HG03571 (cell line): ENCODE measurements around the gene BMP6.

ENCODE experiments used
- ATAC-seq: cut with Tn5 transposase; IDR thresholded peaks from one replicate; pipeline ENCODE4 v1.9.1; 2021; ENCODE audit not compliant: unreplicated experiment

BMP6 gene

DNA sequence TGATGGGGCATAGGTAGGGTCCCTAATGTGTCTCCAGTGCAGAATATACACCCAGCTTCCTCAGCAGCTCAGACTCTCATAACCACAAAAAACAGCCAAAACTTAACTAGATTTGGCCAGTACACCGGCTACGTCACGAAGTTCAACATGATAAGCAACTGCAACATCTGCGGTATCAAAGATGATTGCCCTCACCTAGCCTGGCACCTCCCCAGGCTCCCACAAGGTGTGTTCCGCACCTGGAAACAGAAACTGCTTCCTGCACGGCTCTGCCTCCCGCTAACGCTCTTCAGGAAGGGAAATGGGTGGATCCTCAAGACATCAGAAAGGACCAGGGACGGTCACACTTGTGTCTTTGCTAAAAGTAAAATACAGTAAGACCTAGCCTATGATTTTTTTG, 175.2 kb downstream of the BMP6 start:
- no peak for ATAC-seq

DNA sequence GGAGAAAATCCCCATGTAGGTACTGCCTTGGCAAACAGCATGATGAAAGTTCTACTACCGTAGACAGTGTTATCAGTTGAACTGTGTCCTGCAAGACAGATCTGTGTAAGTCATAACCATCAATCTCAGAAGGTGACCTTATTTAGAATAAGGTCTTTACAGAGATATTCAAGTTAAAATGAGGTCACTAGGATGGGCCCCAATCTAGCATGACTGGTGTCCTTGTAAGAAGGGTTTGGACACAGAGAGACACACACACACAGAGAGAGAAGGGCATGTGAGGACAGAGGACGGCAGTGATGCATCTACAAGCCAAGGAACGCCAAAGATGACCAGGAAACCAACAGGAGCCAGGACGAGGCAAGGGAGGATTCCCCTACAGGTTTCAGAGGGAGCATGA, 175.9 kb downstream of the BMP6 start:
- no peak for ATAC-seq

DNA sequence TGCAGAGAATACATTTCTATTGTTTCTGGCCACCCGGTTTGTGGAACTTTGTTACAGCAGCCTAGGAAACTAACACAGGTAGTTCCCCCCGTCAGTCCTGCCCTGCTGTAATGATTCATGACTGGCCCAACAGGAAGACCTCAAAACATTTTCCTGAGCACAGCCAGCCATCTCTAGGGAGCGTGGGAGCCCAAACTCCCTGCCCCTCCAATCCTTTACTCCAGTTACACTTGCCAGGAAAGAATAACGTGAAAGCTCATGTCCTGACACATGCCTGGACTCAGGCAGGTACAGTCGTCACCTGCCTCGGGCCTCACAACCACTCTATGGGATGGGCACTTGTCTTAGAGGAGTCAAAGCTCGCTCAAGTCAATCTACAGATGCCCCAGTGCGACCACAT, 176.3 kb downstream of the BMP6 start:
- ATAC-seq, result no peak

DNA sequence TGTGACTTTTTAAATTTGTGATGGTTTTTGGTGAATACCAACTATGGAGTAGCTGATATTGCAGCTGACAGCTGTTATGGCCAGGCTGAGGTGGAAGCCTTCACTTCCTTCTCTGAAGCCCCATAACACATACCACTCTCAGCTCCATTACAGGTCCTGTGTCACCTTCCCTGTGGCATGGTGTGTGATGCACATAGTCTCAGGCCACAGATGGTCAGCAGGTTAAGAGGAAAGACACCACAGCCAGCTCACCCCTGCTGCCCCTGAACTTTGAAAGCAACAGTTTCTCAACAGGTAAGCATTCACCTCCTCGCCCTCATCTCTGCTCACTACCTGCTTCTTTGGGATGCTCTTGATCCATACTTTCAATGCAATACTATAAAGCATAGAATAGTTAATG, 177.0 kb downstream of the BMP6 start:
- no peak for ATAC-seq

DNA sequence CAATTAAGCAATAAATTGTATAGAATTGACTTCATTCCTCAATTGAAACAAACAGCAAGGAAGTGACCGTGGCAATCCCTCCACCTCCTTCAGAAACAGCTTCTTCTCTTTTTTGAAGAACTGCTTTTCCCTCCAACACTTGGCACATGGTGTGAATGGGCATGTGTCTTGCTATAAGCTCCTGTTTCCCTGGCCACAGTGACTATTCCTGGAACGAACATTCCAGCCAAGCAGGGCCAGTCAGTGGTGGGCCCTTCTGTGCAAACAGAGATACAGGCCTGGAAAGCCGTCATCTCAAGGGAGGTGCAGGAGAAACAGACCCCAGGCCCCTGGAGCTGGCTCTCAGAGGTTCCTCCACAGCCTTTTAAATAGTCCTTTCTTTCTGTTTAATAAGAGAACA, 177.8 kb downstream of the BMP6 start:
- ATAC-seq, result no peak

DNA sequence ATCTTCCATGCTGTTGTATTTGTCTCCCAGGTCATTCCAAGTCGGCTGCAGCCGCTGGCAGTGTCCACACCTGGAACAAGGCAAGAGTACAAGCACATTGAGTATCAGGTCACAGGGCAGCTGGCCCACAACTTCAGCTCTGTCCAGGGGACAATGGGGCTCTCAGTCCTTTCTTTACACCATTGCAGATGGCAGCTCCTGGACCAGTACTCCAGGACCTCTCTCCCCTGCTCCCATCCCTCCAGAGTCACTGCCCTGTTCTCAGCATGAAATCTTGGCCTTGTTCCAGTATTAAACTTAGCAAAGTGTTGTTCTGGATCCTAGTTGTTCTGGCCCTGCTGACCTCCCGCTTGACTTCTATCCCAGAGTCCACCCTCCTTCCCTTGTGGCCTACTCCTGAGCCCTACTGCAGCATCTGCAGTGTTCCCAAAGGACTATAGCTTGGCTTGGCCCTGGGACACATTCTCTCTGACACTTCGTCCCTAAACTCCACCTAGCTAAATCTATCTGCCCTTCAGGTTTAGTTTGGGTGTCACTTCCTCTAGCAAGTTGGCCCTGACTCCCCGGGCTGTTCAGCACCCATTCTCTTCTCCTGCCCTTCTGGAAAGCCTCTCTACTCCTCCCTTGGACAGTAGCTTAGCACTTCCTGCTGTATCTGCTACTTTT, 178.9 kb downstream of the BMP6 start:
- ATAC-seq, result no peak

DNA sequence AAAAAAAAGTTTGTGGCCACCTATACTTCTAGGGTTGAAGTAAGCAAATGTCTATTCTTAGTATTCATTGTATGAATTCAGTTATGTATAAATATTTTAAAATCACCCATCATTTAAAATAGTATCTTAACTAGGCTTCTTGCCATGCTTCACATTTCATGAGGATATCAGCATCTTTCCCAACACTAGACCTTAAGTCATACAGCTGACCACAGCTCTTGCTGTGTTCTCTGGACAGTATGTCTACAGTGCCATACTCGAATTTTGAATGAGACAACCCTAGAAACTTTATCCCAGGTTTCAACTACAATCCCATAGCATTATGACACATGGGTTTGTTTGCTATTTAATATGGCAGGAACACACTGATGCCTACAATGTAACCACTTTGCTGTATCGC, 179.5 kb downstream of the BMP6 start:
- ATAC-seq, result no peak

DNA sequence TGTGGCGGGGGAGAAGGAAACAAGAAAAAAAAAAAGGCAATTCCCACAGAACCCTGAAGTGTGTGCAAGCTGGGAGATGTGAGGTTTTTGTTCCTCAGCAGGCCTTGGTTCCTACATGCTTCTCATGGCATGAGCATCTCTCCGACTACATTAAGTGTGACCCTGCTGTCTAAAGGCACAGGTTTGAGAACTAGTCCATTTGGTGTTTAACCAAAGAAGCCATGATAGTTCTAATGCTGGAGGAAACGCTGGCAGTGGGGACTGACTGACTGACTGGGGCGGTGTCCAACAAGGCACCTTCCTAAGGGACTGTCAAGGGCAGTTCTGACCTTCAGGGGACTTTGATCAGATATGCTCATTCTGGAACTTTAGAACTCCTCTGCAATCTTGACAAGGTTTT, 180.8 kb downstream of the BMP6 start:
- ATAC-seq, result no peak

DNA sequence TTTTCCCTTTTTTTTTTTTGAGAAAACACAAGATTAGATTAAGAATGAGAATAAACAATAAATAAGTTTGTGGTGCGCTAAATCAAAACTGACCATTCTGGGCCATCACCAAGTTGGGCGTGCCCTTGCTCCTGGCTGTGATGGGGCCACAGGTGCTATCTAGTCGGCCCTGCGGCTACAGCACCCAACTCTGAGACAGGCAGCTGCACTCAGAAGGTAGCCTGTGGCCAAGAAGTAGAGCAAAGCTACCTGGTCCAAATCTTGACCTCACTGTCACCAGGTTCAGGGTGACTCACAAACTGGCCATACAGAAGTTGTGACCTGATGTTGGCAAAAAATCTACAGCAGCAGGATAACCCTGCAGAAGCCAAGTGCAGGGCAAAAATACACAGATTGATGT, 181.3 kb downstream of the BMP6 start:
- ATAC-seq, result no peak

DNA sequence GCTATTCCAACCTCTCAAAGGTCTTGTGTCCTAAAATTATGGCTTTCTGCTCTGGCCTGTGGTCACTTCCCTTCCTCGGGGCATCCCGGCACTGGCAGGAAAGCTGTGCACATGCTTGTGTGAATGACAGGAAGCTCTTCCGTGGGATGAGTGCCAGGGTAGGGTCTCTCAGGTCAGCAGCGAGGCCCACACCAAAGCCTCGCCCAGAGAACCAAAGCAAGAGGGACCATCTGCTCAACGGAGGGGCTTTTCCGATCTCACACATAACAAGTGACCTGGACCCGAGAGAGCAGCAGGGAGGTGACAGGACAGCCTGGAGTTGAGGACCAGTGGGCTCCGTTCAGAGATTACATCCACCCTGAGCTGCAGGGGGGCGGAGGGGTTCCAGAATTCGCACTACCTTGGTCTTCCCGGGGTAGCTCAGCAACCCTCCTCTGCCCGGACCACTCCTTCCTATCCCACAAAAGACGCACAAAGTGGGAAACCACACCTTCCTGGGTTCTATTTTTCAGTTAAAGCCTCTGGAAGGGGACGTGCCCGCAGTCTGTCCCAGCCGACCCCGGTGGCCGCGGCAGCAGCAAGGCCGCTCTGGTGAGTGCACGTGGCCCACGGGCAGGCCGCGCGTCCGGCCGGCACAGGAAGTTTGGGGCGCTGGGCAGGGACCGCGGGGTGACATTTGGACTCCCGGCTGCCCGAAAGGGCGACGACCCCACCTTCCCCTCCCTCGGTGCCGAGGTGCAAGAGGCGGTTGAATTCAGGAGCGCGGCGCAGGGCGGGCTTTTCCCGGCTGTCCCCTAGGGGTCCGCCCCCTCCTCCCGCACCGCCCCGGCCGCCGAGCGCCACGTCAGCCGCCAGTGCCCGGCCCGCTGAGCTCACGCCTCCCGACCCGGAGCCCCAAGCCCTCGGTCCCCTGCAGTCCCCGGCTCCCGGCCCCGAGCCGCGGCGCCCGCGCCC, 183.7 kb downstream of the BMP6 start:
- peak; percentile 34 for ATAC-seq

DNA sequence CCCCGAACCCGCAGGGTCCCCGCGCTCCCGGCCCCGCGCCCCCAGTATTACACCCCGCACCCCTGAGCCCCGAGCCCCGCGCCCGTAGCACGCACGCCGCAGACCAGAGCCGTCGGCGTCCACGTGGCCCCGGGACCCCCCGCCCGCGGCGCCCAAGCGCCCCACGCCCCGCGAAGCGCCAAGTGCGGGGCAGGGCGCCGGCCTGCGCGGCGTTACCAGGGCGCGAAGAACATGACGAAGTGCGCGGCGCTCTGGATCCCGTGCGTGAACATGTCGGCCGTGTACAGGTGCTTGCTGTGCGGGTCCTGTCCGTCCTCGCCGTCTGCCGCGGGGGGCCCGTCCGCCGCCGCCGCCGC, 184.4 kb downstream of the BMP6 start:
- ATAC-seq, result peak; percentile 1

DNA sequence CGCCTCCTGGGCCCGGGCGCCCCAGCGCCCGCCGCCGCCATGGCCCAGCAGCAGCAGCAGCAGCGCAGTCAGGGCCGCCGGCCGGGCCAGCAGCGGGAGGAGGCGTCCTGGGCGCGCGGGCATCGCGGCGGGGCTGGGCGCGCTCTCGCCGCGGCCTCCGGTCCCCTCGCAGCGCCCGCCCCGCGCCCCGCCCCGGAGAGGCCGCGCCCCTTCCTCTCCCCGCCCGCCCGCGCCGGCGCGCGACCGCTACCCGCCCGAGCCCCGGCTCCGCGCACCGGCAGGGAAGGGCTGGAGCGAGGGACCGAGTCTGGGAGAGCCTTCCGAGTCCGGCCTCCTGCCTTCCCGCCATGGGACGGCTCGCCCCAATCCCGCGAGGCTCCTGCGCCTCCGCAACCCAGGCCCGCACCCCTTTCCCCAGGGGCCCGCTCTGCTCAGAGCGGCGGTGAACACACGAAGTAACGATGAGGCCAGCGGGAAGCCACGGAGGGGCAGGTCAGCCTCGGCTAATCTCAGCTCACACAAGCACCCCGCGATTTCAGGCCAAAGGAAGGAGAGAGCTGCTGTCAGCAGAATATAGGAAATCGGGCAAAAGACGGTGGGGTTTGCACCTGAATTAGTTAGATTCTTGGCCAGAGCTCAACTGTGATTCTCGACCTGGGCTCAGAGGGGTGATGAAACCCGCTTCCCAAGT, 184.9 kb downstream of the BMP6 start, which contains the start of gene TXNDC5:
TSS of gene TXNDC5 (minus strand) at position 135 of the 691 bp plus-strand sequence. CDS start at position 123, 12 bp downstream.
- peak; percentile 75 for ATAC-seq

DNA sequence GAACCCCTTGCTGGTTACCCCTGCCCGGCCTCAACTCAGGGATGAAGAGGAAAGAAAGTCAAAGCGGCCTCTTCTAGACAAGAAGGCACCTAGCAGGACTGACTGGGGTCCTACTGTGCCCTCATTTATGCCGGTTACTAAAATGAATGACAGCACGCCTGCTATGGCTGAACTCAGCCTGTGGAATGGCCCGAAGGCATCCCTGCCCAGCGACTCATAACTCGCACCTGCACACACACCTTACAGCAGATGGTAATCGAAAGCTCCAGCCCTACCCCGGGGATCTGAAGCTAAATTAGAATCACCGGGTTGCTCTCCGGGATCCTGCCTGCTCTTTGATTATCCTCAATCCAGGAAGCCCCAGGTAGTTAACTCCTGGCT, 185.4 kb downstream of the BMP6 start:
- no peak for ATAC-seq

DNA sequence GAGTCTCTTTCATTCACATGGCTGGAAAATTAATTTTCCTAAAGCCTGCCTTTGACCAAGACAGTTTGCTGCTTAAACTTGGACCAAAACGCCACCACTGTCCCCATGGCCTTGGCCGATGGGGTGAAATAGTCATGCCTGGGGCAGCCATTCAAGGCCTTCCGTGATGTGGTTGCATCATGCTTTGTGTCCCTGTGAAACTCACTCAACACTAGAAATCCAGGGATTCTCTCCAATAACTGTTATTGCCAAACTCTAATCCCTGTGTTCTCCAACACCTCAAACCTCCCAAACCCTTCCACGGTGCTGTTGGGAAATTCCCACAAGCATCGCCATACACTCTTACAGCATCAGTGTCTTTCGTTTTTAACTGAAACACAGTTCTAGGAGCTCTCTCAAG, 186.1 kb downstream of the BMP6 start:
- ATAC-seq, result no peak

DNA sequence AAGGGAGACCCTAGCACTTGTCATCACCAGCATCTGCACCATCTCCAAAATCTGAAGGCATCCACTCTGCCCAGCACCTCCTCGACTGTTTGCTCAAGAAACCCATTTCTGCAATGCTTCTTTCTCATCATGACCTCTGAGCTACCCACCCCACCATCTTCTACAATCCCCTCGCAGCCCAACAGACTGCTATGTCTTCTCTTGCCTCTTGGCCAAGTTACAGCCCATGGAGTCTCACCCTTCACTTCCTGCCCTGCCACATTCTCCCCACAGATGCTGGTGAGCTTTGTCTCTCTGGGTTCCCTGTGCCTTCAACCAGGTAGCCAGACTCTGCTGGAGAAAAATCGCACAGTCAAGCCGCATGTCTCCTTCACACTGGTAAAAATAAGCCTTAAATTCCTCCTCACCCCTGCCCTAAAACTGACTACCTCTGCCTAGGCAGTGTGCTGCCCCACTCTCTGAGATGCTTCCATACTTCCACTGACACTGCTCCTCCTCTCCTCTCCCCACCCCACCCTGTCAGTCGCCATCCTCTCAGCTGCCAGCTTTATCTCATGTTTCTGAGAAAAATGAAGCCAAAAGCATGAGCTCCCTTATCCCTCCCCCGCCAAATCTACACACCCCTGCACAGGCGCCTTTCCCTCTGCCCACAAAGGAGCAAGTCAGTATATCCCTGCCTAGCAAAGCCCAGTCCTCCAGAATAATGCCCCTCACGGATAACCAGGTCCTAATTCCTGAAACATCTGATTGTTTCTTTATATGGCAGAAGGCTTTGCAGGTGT, 187.0 kb downstream of the BMP6 start:
- ATAC-seq, result no peak

DNA sequence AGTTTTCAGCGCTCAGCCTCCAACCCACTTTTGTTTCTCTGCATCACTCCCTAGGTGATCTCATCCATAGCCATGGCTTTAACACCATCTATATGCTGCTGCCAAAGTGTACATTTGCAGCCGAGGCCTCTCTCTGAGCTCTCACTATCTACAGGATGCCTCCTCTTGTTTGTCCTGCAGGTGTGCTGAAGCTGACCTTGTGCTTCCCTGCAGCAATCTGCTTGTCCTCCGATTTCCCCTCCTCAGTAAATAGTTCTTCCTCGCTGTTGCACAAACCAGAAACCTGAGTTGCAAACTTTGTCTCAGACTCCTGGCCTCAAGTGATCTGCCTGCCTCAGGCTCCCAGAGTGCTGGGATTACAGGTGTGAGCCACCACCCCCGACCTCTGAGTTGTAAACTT, 188.4 kb downstream of the BMP6 start:
- no peak for ATAC-seq

DNA sequence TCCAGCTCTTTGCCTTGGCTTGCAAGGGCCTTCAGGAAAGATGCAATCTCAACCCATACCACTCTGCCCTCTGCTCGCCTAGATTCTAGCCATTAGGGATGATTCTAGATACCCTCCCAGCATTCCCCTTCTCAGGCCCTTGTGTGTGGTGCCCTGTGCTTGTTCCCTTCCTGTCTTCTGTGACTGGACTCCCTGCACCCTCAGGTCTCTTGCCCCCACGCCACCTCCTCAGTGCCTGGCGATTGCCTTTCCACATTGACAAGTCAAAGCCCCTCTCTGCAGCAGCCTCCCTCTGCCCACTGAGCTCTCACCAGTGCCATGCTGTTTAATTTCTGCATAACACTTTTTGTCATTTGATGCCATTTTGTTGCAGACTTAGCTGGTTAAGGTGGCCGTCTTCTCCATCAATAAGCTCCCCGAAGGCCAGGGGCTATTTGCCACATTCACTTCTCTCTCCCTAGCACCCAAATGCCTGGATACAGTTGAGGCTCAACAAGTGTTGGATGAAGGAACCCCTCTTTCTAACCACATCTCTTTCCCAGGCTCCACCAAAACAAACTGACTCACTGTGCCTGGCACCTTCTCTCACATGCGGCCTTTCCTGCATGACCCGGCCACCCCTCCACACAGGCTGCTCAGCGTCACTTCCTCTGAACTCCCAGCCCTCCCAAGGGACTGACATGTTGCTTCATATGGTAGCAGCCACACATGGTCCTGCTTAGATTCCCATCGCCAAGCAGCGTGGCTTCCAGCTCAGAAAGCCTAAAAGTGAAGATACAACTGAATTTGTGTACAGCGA, 189.3 kb downstream of the BMP6 start:
- ATAC-seq, result no peak

DNA sequence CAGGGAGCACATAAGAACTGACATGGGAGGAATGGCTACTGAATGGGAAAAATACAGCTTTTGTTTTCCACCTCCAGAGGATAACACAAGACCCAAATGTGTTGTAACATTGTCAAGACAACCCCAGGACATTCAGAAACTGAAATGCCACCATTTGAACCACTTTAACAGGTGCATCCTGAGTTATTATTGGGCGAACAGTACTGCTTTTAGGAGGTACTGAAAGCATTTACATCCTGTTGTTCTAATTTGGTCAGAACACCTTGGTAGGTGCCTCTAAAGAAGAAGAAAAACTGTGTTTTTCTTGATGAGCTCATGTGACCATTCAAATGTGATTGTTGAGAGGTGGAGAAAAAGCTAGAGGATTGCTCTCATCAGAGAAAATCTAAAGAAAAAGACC, 191.1 kb downstream of the BMP6 start:
- ATAC-seq, result peak; percentile 81

DNA sequence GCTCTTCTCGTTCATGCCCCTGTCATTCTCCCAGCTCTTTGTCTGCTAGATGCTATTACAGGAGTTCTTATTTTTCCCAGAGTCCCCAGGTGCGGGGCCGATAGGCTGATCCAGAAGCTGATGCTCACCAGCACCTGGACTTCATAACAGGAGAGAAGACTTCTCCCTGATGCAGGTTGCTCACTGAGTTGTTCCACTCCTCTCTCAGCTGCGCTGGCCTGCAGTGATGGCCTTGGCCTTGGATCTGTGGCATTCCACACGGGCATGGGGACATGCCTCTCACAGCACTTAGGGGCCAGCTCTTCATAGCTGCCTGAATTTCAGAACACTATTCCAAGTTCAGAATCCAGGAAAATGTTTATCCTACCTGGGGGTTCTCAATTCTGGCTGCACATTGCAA, 191.8 kb downstream of the BMP6 start:
- ATAC-seq, result no peak

DNA sequence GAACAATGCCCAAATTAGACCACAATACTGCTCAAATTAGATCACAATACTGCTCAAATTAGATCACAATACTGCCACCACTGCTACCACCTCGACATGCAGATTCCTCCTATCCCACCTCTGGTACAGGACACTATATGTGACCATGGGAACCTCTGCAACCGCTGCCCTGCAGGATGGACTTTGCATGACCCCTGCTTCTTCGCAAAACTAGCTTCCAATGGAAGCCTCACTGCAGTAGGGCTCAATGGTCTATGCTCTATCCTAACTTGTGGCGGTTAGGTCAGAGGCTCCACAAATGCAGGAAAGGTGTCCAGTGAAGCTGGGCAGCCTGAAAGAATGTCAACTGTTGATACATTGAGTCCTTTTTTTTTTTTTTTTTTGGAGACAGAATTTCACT, 192.5 kb downstream of the BMP6 start:
- ATAC-seq, result no peak
